Loucy (cell line): ENCODE data around the gene NAGLU.

Source experiments
- H2AFZ ChIP-seq: fragments of 200-600 bp; sonication (generic); 2 replicates; pipeline ENCODE4 v1.6.0; 2016; ENCODE audit warnings: antibody characterized with exemption, mild to moderate bottlenecking, low read length, moderate library complexity
- H3F3A ChIP-seq: fragments of 200-600 bp; 2 replicates; pipeline ENCODE4 v1.6.0; 2016; ENCODE audit warnings: antibody characterized with exemption, low read depth, mild to moderate bottlenecking
- H3K27me3 ChIP-seq: fragments of 200-600 bp; sonication (generic); 2 replicates; pipeline ENCODE4 v1.6.1; 2014; ENCODE audit warnings: low read length, mild to moderate bottlenecking; ENCODE audit not compliant: insufficient read depth, poor library complexity, severe bottlenecking
- H3K36me3 ChIP-seq: fragments of 200-600 bp; sonication (generic); 2 replicates; pipeline ENCODE4 v1.6.1; 2016; ENCODE audit warnings: low read length; ENCODE audit not compliant: insufficient read depth
- H3K4me1 ChIP-seq: fragments of 200-600 bp; sonication (generic); 2 replicates; pipeline ENCODE4 v1.5.1; 2014; ENCODE audit warnings: low read length, mild to moderate bottlenecking; ENCODE audit not compliant: insufficient read depth, poor library complexity, severe bottlenecking
- H3K4me2 ChIP-seq: fragments of 200-600 bp; sonication (generic); 2 replicates; pipeline ENCODE4 v1.6.0; 2014; ENCODE audit warnings: antibody characterized with exemption, low read length, low read depth, mild to moderate bottlenecking; ENCODE audit not compliant: poor library complexity, severe bottlenecking
- H3K4me3 ChIP-seq: fragments of 200-600 bp; sonication (generic); 2 replicates; pipeline ENCODE4 v1.5.1; 2014; ENCODE audit warnings: low read length, mild to moderate bottlenecking, mixed read lengths; ENCODE audit not compliant: poor library complexity, severe bottlenecking
- H3K79me2 ChIP-seq: fragments of 200-600 bp; sonication (generic); 2 replicates; pipeline ENCODE4 v1.6.1; 2014; ENCODE audit warnings: low read length; ENCODE audit not compliant: insufficient read depth
- H3K9ac ChIP-seq: fragments of 200-600 bp; sonication (generic); 2 replicates; pipeline ENCODE4 v1.6.0; 2014; ENCODE audit warnings: mild to moderate bottlenecking, low read depth, low read length, moderate library complexity; ENCODE audit not compliant: poor library complexity, severe bottlenecking
- H3K9me2 ChIP-seq: fragments of 200-600 bp; sonication (generic); replicated peaks from 2 replicates; pipeline ENCODE4 v1.6.1; 2016; ENCODE audit warnings: low read depth, low read length, mixed read lengths
- H3K9me3 ChIP-seq: fragments of 200-600 bp; sonication (generic); 2 replicates; pipeline ENCODE4 v1.6.1; 2014; ENCODE audit warnings: mild to moderate bottlenecking, antibody characterized with exemption, low read length, low read depth; ENCODE audit not compliant: insufficient read depth
- H4K20me1 ChIP-seq: fragments of 200-600 bp; sonication (generic); 2 replicates; pipeline ENCODE4 v1.6.0; 2014; ENCODE audit warnings: antibody characterized with exemption, low read length, mild to moderate bottlenecking; ENCODE audit not compliant: insufficient read depth, poor library complexity, severe bottlenecking
- EZH2phosphoT487 ChIP-seq: fragments of 200-600 bp; IDR thresholded peaks from 2 replicates; pipeline ENCODE4 v1.6.1; 2018; ENCODE audit warnings: antibody characterized with exemption, mild to moderate bottlenecking, moderate library complexity, borderline replicate concordance
- TF ChIP-seq, protein P1 (sequence below): fragments of 200-600 bp; sonication (generic); conservative IDR thresholded peaks from 2 replicates; pipeline ENCODE4 v1.5.1; 2014; ENCODE audit warnings: mild to moderate bottlenecking, antibody characterized with exemption, low read length

The NAGLU gene

GRCh38 chr17:42494673-42495072 lies 41.4 kb upstream of the NAGLU start:
- H3K27me3 ChIP-seq, result no peaks in the 10 kb centered on the region
- no peaks in the 10 kb centered on the region for H3K36me3 ChIP-seq
- peak overlapping the region; percentile 65 for H3K4me2 ChIP-seq
- TF ChIP-seq, protein P1, sequence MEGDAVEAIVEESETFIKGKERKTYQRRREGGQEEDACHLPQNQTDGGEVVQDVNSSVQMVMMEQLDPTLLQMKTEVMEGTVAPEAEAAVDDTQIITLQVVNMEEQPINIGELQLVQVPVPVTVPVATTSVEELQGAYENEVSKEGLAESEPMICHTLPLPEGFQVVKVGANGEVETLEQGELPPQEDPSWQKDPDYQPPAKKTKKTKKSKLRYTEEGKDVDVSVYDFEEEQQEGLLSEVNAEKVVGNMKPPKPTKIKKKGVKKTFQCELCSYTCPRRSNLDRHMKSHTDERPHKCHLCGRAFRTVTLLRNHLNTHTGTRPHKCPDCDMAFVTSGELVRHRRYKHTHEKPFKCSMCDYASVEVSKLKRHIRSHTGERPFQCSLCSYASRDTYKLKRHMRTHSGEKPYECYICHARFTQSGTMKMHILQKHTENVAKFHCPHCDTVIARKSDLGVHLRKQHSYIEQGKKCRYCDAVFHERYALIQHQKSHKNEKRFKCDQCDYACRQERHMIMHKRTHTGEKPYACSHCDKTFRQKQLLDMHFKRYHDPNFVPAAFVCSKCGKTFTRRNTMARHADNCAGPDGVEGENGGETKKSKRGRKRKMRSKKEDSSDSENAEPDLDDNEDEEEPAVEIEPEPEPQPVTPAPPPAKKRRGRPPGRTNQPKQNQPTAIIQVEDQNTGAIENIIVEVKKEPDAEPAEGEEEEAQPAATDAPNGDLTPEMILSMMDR, result no peak
- no peak for TF ChIP-seq EZH2phosphoT487
- peaks cover 35% of the 10 kb centered on the region for H3K4me1 ChIP-seq
- peak overlapping the region; percentile 30 for H3K4me3 ChIP-seq
- no peaks in the 10 kb centered on the region for H4K20me1 ChIP-seq
- no peaks in the 10 kb centered on the region for H3K9me3 ChIP-seq
- H2AFZ ChIP-seq, result no peak overlapping the region
- no peaks in the 10 kb centered on the region for H3K79me2 ChIP-seq
- H3K9me2 ChIP-seq, result no peaks in the 10 kb centered on the region
- no peak overlapping the region for H3K9ac ChIP-seq
- H3F3A ChIP-seq, result 0 out of 2 replicates have a peak, but pooled peaks cover 4% of the 10 kb centered on the region

DNA sequence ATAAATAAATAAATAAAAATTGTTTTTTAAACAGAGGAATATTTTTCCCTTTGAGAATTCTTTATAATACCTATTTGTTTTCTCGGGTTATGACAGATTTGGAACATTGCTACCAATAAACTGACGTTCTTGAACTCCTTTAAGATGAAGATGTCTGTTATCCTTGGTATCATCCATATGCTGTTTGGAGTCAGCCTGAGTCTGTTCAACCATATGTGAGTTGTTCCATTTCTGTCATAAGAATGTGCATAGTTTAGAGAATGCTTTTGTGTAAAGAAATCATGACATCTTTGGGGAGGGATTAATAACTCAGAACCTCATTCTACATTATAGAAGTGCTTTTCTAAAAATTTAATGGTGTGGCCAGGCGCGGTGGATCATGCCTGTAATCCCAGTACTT lies 37.2 kb upstream of the NAGLU start:
- Histone ChIP-seq H3K4me2 (no peak overlapping the region), H3K79me2 (no peaks in the 10 kb centered on the region), H3K9me2 (no peaks in the 10 kb centered on the region), H3K9ac (no peak overlapping the region), H3K9me3 (no peaks in the 10 kb centered on the region), H3K4me1 (peaks cover 28% of the 10 kb centered on the region), H3K36me3 (no peaks in the 10 kb centered on the region), H2AFZ (no peak overlapping the region), H3K27me3 (no peaks in the 10 kb centered on the region), H3F3A (0 out of 2 replicates have a peak, but pooled peaks cover 4% of the 10 kb centered on the region), H4K20me1 (no peaks in the 10 kb centered on the region), H3K4me3 (no peak overlapping the region)
- TF ChIP-seq, protein P1, result no peak
- TF ChIP-seq EZH2phosphoT487, result no peak

- H4K20me1 ChIP-seq, result no peaks in the 10 kb centered on the region
- no peaks in the 10 kb centered on the region for H3K9me3 ChIP-seq
- H3F3A ChIP-seq, result no peaks in the 10 kb centered on the region
- no peaks in the 10 kb centered on the region for H3K9me2 ChIP-seq
- no peaks in the 10 kb centered on the region for H3K79me2 ChIP-seq
- H3K27me3 ChIP-seq, result no peaks in the 10 kb centered on the region
- no peak overlapping the region for H3K4me3 ChIP-seq
- no peak for TF ChIP-seq EZH2phosphoT487
- TF ChIP-seq, protein P1, result no peak
- H3K36me3 ChIP-seq, result no peaks in the 10 kb centered on the region
- no peak overlapping the region for H2AFZ ChIP-seq
- H3K4me1 ChIP-seq, result no peaks in the 10 kb centered on the region
- H3K9ac ChIP-seq, result no peak overlapping the region
- H3K4me2 ChIP-seq, result no peak overlapping the region
Observed at GRCh38 chr17:42502091-42502490, 34.0 kb upstream of the NAGLU start.
